Activated naive CD8-positive, alpha-beta T cell treated with anti-CD3 and anti-CD28 coated beads for 36 hours (primary cell): Measurements from ENCODE around the gene TMEM91. TPM values are rescaled to one million over a fixed set of nuclear protein-coding genes. Genes with fewer than 3 reads are reported as not detected.
"Not testable (repeated sequence)": the region's sequence is repeated elsewhere in the genome, so short reads cannot be mapped to it uniquely, and the experiment has no call there.

Experiments used
- DNase-seq: peaks from one replicate; pipeline ENCODE4 v3.0.0; 2021
- H3K27ac Mint-ChIP-seq: one replicate; pipeline ENCODE4 v1.8.0; 2022; ENCODE audit warnings: mild to moderate bottlenecking, moderate library complexity, mixed read lengths
- H3K27me3 Mint-ChIP-seq: one replicate; pipeline ENCODE4 v1.8.0; 2022; ENCODE audit warnings: mild to moderate bottlenecking, mixed read lengths
- H3K36me3 Mint-ChIP-seq: one replicate; pipeline ENCODE4 v1.8.0; 2021; ENCODE audit warnings: mild to moderate bottlenecking, mixed read lengths
- H3K4me1 Mint-ChIP-seq: one replicate; pipeline ENCODE4 v1.8.0; 2021; ENCODE audit warnings: mixed read lengths
- H3K4me3 Mint-ChIP-seq: one replicate; pipeline ENCODE4 v1.8.0; 2022; ENCODE audit warnings: mild to moderate bottlenecking, moderate library complexity, mixed read lengths
- H3K9me3 Mint-ChIP-seq: one replicate; pipeline ENCODE4 v1.8.0; 2022; ENCODE audit warnings: mixed read lengths
- total RNA-seq, 2 experiments: library from RNA; stranded (reverse); gene quantifications; one replicate each; pipeline ENCODE4 v1.2.3, GENCODE V29; 2021

Gene TMEM91
- total RNA-seq, 2 experiments from 2014 or later = 4.0 to 4.5 TPM

- not testable (repeated sequence) for H3K4me3 Mint-ChIP-seq, H3K9me3 Mint-ChIP-seq, H3K27me3 Mint-ChIP-seq, DNase-seq, H3K27ac Mint-ChIP-seq
- H3K36me3 Mint-ChIP-seq = peaks cover 50% of the 10 kb centered on the region
- peaks cover 46% of the 10 kb centered on the region for H3K4me1 Mint-ChIP-seq
Observed at GRCh38 chr19:41346916-41347315, 29.4 kb upstream of the TMEM91 start.

DNA sequence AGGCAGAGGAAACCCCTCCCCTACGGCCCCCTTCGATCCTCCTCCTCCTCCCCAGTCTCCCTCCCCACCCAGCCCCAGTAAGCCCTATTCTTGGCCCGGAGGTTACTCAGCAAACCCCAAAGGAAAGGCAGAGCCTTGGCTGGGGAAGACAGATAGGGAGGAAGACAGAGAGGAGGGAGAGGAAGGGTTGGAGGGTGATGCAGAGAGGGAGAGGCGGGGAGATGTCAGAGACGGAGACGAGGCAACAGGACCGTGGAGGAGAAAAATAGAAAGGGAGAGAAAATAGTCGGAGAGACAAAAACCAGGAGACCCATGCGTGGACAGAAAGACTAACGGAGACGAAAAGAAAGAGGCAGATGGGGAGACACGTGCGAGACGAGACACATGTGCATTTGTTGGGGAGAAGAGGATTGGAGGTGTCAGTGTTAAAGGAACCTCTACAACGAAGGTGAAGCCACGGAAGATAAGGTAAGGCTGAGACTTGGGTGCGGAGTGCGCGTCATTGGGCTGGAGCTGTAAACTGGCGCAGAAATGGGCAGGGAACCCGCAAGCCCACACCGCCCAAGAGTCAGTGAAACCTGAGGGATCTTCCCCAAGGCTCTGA, 25.5 kb upstream of the TMEM91 start:
- H3K27me3 Mint-ChIP-seq = no peaks in the 10 kb centered on the region
- peaks cover 37% of the 10 kb centered on the region for H3K4me1 Mint-ChIP-seq
- peaks cover 6% of the 10 kb centered on the region for H3K9me3 Mint-ChIP-seq
- H3K27ac Mint-ChIP-seq = peak overlapping the region; percentile 99
- H3K36me3 Mint-ChIP-seq = peaks cover 40% of the 10 kb centered on the region
- no peak for DNase-seq
- H3K4me3 Mint-ChIP-seq = peak overlapping the region; percentile 91

- H3K4me1 Mint-ChIP-seq = peaks cover 42% of the 10 kb centered on the region
- H3K27ac Mint-ChIP-seq = peak overlapping the region; percentile 99
- H3K9me3 Mint-ChIP-seq = peaks cover 6% of the 10 kb centered on the region
- H3K36me3 Mint-ChIP-seq = peaks cover 38% of the 10 kb centered on the region
- peak overlapping the region; percentile 91 for H3K4me3 Mint-ChIP-seq
- peak; percentile 87 for DNase-seq
- no peaks in the 10 kb centered on the region for H3K27me3 Mint-ChIP-seq
Observed at GRCh38 chr19:41351339-41352245, 24.7 kb upstream of the TMEM91 start.

GRCh38 chr19:41352279-41352608, 24.1 kb upstream of the TMEM91 start:
- H3K4me3 Mint-ChIP-seq = peak overlapping the region; percentile 91
- no peak for DNase-seq
- H3K4me1 Mint-ChIP-seq = peaks cover 48% of the 10 kb centered on the region
- no peaks in the 10 kb centered on the region for H3K27me3 Mint-ChIP-seq
- H3K27ac Mint-ChIP-seq = peak overlapping the region; percentile 99
- H3K9me3 Mint-ChIP-seq = peaks cover 6% of the 10 kb centered on the region
- H3K36me3 Mint-ChIP-seq = peaks cover 41% of the 10 kb centered on the region

DNA sequence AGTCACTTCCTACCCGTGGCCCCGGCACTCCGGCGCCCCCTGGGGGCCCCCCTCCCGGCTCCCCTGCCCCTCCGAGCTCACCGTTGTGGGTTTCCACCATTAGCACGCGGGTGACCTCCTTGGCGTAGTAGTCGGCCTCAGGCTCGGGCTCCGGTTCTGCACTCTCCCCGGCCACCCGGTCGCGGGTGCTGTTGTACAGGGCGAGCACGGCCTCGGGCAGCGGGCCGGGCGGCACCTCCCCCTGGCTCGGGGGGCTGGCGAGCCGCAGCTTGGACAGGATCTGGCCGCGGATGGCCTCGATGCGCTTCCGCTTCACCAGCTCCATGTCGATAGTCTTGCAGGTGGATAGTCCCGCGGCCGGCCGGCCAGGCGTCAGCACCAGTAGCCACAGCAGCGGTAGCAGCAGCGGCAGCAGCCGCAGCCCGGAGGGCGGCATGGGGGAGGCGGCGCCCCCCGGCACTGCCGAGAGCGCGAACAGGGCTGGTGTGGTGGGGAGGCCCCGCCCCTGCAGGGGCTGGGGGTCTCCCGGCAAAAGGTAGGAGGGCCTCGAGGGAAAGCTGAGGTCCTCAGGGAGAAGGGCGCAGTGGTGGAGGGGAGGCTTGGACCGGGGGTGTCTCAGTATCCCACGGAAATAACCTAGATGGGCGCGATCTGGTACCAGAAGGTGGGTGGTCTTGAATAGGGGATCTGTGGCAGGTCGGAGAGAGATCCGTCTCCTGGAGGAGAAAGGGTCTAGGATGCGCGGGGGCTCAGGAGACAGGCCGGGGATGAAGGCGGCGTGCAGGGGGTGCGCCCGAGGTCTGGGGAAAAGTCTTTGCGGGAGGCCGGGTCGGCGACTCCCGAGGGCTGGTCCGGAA, 23.5 kb upstream of the TMEM91 start:
- Mint-ChIP-seq H3K4me3 (peak overlapping the region; percentile 91), H3K4me1 (peaks cover 53% of the 10 kb centered on the region), H3K36me3 (peaks cover 40% of the 10 kb centered on the region), H3K27ac (peak overlapping the region; percentile 99), H3K9me3 (peaks cover 6% of the 10 kb centered on the region), H3K27me3 (no peaks in the 10 kb centered on the region)
- DNase-seq = peak; percentile 85

- Mint-ChIP-seq H3K4me1 (peaks cover 58% of the 10 kb centered on the region), H3K9me3 (peaks cover 2% of the 10 kb centered on the region), H3K27me3 (no peaks in the 10 kb centered on the region), H3K4me3 (peak within 1 kb of the TSS; percentile 91), H3K36me3 (peaks cover 37% of the 10 kb centered on the region), H3K27ac (peak within 1 kb of the TSS; percentile 99)
- DNase-seq = peak; percentile 92
Observed at GRCh38 chr19:41353466-41354342, 22.6 kb upstream of the TMEM91 start, which contains the start of gene TGFB1. TSS of gene TGFB1 (minus strand) at chr19:41353922. CDS start at chr19:41353044, 878 bp downstream.

GRCh38 chr19:41354343-41354953, 21.9 kb upstream of the TMEM91 start:
- H3K27ac Mint-ChIP-seq = peak overlapping the region; percentile 95
- peak overlapping the region; percentile 91 for H3K4me3 Mint-ChIP-seq
- H3K27me3 Mint-ChIP-seq = no peaks in the 10 kb centered on the region
- peaks cover 33% of the 10 kb centered on the region for H3K36me3 Mint-ChIP-seq
- no peaks in the 10 kb centered on the region for H3K9me3 Mint-ChIP-seq
- DNase-seq = no peak
- peaks cover 55% of the 10 kb centered on the region for H3K4me1 Mint-ChIP-seq

GRCh38 chr19:41355035-41355434, 21.3 kb upstream of the TMEM91 start:
- H3K27me3 Mint-ChIP-seq = no peaks in the 10 kb centered on the region
- H3K9me3 Mint-ChIP-seq = no peaks in the 10 kb centered on the region
- peak overlapping the region; percentile 75 for H3K4me3 Mint-ChIP-seq
- H3K4me1 Mint-ChIP-seq = peaks cover 54% of the 10 kb centered on the region
- DNase-seq = no peak
- H3K36me3 Mint-ChIP-seq = peaks cover 31% of the 10 kb centered on the region
- peak overlapping the region; percentile 97 for H3K27ac Mint-ChIP-seq

- H3K4me3 Mint-ChIP-seq = peak overlapping the region; percentile 75
Observed at GRCh38 chr19:41355802-41356201, 20.5 kb upstream of the TMEM91 start.

DNA sequence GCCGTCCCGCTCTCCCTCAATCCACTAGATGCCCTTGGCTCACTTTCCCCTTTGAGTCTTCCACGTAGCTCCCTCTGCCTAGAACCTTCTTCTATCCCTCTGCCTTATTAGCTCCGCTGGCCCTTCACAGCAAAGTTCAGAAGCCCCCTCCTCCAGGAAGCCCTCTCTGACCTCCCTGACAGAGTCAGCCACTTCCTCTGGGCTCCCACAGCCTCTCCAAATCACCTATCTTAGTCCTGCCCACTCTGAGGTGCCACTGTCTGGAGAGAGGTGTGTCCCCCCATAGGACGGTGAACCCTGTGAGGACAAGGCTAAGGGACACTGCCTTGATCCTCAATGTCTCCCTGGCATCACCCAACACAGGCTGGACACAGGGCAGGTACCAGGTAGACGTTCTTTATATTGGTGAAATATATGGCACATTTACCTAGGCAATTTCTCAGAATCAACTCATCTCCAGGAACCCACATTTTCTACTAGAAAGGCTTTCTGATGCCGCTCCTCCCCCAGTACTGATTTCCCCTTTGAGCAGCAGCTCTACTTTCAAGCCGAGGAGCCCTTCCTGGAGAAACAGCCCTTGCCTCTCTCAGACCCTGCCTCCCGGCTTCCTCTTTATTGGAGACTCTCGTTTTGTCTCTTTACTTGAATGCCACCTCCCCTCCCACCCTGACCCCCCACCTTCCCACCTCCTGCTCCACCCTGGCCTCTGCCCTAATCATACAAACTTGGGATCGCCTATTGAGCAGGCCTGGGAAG, 19.2 kb upstream of the TMEM91 start:
- Mint-ChIP-seq H3K4me3 (peak overlapping the region; percentile 75), H3K27me3 (no peaks in the 10 kb centered on the region), H3K36me3 (peaks cover 19% of the 10 kb centered on the region), H3K9me3 (no peaks in the 10 kb centered on the region), H3K4me1 (peaks cover 49% of the 10 kb centered on the region), H3K27ac (peak overlapping the region; percentile 97)
- DNase-seq = peak; percentile 30

More at GRCh38 chr19:41355802-41356201, 20.5 kb upstream of the TMEM91 start:
- peaks cover 29% of the 10 kb centered on the region for H3K36me3 Mint-ChIP-seq
- H3K27ac Mint-ChIP-seq = peak overlapping the region; percentile 97
- no peaks in the 10 kb centered on the region for H3K9me3 Mint-ChIP-seq
- no peaks in the 10 kb centered on the region for H3K27me3 Mint-ChIP-seq
- peak; percentile 15 for DNase-seq
- H3K4me1 Mint-ChIP-seq = peaks cover 50% of the 10 kb centered on the region

DNA sequence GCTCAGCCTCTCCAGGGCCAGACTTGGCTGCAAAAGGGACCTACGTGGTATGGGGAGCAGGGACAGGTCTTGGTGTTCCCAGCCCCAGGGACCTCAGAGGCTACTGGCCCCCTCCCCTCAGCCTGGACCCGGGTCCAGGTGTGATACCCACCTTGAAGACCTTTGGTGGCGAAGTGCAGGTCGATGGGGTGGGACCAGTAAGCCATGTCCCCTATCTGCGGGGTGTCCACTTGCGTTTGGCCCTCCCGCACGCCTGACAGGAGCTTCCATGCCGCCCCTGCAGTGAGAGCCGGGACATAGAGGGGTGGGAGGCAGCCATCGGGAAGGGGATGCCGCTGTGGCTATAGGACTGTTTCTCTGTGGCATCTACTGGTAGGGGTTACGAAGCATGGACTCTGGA, 18.6 kb upstream of the TMEM91 start:
- no peak for DNase-seq
- H3K9me3 Mint-ChIP-seq = no peaks in the 10 kb centered on the region
- H3K27ac Mint-ChIP-seq = peak overlapping the region; percentile 97
- peaks cover 16% of the 10 kb centered on the region for H3K36me3 Mint-ChIP-seq
- peaks cover 53% of the 10 kb centered on the region for H3K4me1 Mint-ChIP-seq
- H3K27me3 Mint-ChIP-seq = no peaks in the 10 kb centered on the region
- H3K4me3 Mint-ChIP-seq = peak overlapping the region; percentile 75

DNA sequence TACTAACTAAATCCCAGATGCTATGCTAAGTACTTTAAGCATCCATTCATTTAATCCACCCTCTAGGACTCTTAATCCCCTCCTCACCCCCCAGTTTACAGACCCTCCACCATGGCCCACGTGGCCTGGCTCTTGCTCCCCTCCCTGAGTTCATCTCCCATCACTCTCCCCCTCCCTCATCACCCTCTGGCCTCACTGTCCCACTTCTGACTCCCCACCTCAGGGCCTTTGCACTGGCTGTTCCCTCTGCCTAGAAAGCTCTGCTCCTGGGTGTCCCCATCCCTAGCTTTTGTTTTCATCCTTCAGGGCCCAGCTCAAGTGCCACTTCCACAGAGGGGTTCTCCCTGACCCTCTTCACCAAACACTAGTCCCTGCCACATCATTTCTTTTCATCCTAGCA, 16.6 kb upstream of the TMEM91 start:
- H3K27ac Mint-ChIP-seq = peak overlapping the region; percentile 39
- no peaks in the 10 kb centered on the region for H3K9me3 Mint-ChIP-seq
- H3K4me3 Mint-ChIP-seq = no peak overlapping the region
- no peaks in the 10 kb centered on the region for H3K27me3 Mint-ChIP-seq
- H3K4me1 Mint-ChIP-seq = peaks cover 58% of the 10 kb centered on the region
- no peak for DNase-seq
- peaks cover 17% of the 10 kb centered on the region for H3K36me3 Mint-ChIP-seq

GRCh38 chr19:41362143-41362847, 14.0 kb upstream of the TMEM91 start:
- H3K27ac Mint-ChIP-seq = no peak overlapping the region
- peaks cover 38% of the 10 kb centered on the region for H3K4me1 Mint-ChIP-seq
- H3K9me3 Mint-ChIP-seq = no peaks in the 10 kb centered on the region
- no peak for DNase-seq
- peaks cover 17% of the 10 kb centered on the region for H3K36me3 Mint-ChIP-seq
- H3K27me3 Mint-ChIP-seq = no peaks in the 10 kb centered on the region
- H3K4me3 Mint-ChIP-seq = no peak overlapping the region
